Dedifferentiated amniotic fluid mesenchymal stem cell (primary cell): ENCODE data around the gene MAGEH1.

Experiments used
- DNase-seq: peaks from one replicate; pipeline ENCODE4 v3.0.0-alpha.2; 2016; ENCODE audit errors: extremely low spot score

The MAGEH1 gene

DNA sequence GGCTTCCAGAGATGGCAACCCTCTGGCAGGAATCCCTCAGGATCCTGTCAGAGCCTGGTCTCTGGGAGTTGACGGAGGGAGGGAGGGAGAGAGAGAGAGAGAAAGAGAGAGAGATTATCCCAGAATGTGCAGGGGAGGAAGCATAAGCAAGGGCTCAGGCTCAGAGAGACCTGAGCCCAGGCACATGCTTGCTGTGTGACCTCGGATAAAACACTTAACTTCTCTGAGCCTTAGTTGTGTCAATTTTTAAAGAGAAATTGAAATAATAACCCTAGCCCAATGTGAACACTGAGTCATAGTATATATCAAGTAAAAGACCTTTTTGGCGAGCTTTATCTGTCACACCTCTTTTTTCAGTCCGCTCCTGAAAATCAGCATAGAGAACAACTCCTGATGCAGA lies 38.2 kb downstream of the MAGEH1 start:
- no peak for DNase-seq

DNA sequence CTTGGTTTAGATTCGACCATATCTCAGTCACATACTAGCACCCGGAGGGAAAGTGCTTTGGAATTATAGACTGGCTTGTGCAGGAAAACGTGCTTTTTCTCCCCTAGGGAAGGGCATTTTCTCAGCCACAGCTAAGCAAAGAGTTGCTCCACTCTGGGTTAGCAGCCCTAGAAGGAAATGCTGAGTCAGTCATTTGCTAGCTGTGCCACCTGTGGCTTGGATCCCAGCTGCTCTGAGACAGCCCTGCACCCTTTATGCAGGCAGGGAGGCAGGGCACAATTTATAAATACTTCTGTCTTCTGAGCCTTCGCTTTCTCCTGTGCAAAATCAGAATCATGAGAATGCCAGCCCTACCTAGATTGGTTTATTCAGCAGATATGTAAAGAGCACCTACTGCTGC lies 39.0 kb downstream of the MAGEH1 start:
- no peak for DNase-seq
